SK-N-SH (cell line): Measurements from ENCODE around the gene STXBP1. TPM values are rescaled to one million over a fixed set of nuclear protein-coding genes. Genes with fewer than 3 reads are reported as not detected.
A peak's percentile ranks its signal among the peaks of the same experiment; 100 is the strongest.

ENCODE experiments used
- CTCF ChIA-PET: fragments of 300-600, 350-600 bp; formaldehyde crosslinking; extraction: SDS; loops from one replicate; lab custom pipeline; 2021; lab: Yijun Ruan, JAX
- POLR2A ChIA-PET: fragments of 350-600 bp; sonication (Branson Sonifier 250); formaldehyde crosslinking; extraction: SDS; loops from one replicate; lab custom pipeline; 2020; ENCODE audit warnings: antibody characterized with exemption, inconsistent platforms; lab: Yijun Ruan, JAX
- DNase-seq: peaks from one replicate; pipeline ENCODE4 v3.0.0; 2012
- H2AFZ ChIP-seq: fragments of 200-600 bp; sonication (generic); 2 replicates; pipeline ENCODE4 v1.8.1; 2016; ENCODE audit warnings: antibody characterized with exemption, mild to moderate bottlenecking, low read depth
- H3F3A ChIP-seq: fragments of 200-600 bp; sonication (generic); replicated peaks from 2 replicates; pipeline ENCODE3; 2016; ENCODE audit warnings: antibody characterized with exemption, mild to moderate bottlenecking; ENCODE audit not compliant: insufficient read depth
- H3K27ac ChIP-seq, 2 experiments: fragments of 200-500 bp in 1 of 2; fragments of 200-600 bp in 1 of 2; sonication (Bioruptor generic) in 1 of 2; sonication (generic), shearing (Covaris generic) in 1 of 2; 2 replicates each; pipeline versions ENCODE4 v1.5.1 to v1.6.1; 2014 to 2016; ENCODE audit warnings: low read depth in 2 of 2, inconsistent platforms in 1 of 2, low read length in 1 of 2, mild to moderate bottlenecking in 1 of 2, mixed read lengths in 1 of 2
- H3K27me3 ChIP-seq: fragments of 200-600 bp; sonication (generic), shearing (Covaris generic); 2 replicates; pipeline ENCODE4 v1.6.1; 2016; ENCODE audit warnings: mixed run types; ENCODE audit not compliant: insufficient read depth
- H3K36me3 ChIP-seq, 2 experiments: fragments of 200-500 bp in 1 of 2; fragments of 200-600 bp in 1 of 2; sonication (Bioruptor generic) in 1 of 2; sonication (generic) in 1 of 2; replicated peaks in 1 of 2; 2 replicates each; pipeline versions ENCODE3 to v1.5.1; 2014 to 2016; ENCODE audit warnings: low read length in 1 of 2, mild to moderate bottlenecking in 1 of 2; ENCODE audit not compliant: insufficient read depth in 2 of 2, control insufficient read depth in 1 of 2
- H3K4me1 ChIP-seq, 2 experiments: fragments of 200-500 bp in 1 of 2; fragments of 200-600 bp in 1 of 2; sonication (Bioruptor generic) in 1 of 2; sonication (generic), shearing (Covaris generic) in 1 of 2; 2 replicates each; pipeline versions ENCODE4 v1.5.1 to v1.6.1; 2014 to 2016; ENCODE audit warnings: low read depth in 1 of 2, low read length in 1 of 2, mixed run types in 1 of 2; ENCODE audit not compliant: insufficient read depth in 2 of 2, control insufficient read depth in 1 of 2
- H3K4me2 ChIP-seq: fragments of 200-600 bp; sonication (generic), shearing (Covaris generic); 2 replicates; pipeline ENCODE4 v1.6.1; 2017; ENCODE audit warnings: mixed run types
- H3K4me3 ChIP-seq, 2 experiments: fragments of 200-500 bp in 1 of 2; fragments of 200-600 bp in 1 of 2; sonication (Bioruptor generic) in 1 of 2; sonication (generic), shearing (Covaris generic) in 1 of 2; 2 replicates each; pipeline versions ENCODE4 v1.5.1 to v1.8.1; 2014 to 2016; ENCODE audit warnings: low read depth in 2 of 2, inconsistent platforms in 1 of 2, low read length in 1 of 2, mild to moderate bottlenecking in 1 of 2, mixed read lengths in 1 of 2, moderate library complexity in 1 of 2
- H3K79me2 ChIP-seq: fragments of 200-600 bp; sonication (generic); 2 replicates; pipeline ENCODE4 v1.8.1; 2017; ENCODE audit warnings: mild to moderate bottlenecking; ENCODE audit not compliant: insufficient read depth
- H3K9ac ChIP-seq: fragments of 200-600 bp; sonication (generic); 2 replicates; pipeline ENCODE4 v1.6.1; 2017; ENCODE audit warnings: mixed run types
- H3K9me2 ChIP-seq: fragments of 200-600 bp; sonication (generic); 2 replicates; pipeline ENCODE4 v1.6.1; 2017; ENCODE audit warnings: mixed run types
- H3K9me3 ChIP-seq: fragments of 200-600 bp; sonication (generic); 2 replicates; pipeline ENCODE4 v1.6.1; 2017; ENCODE audit warnings: mixed run types, mild to moderate bottlenecking, moderate library complexity
- H4K20me1 ChIP-seq: fragments of 200-600 bp; sonication (generic); 2 replicates; pipeline ENCODE4 v1.6.1; 2017; ENCODE audit warnings: mild to moderate bottlenecking, mixed run types; ENCODE audit not compliant: insufficient read depth
- ELF1 ChIP-seq: IDR thresholded peaks from 2 replicates; pipeline ENCODE4 v1.4.0; 2012
- FOXM1 ChIP-seq: IDR thresholded peaks from 2 replicates; pipeline ENCODE4 v1.4.0; 2012; ENCODE audit warnings: low read depth, mild to moderate bottlenecking
- GABPA ChIP-seq: IDR thresholded peaks from 2 replicates; pipeline ENCODE4 v1.4.0; 2012; ENCODE audit warnings: low read depth, mild to moderate bottlenecking
- JUND ChIP-seq: IDR thresholded peaks from 2 replicates; pipeline ENCODE4 v1.4.0; 2012
- NFIC ChIP-seq: IDR thresholded peaks from 2 replicates; pipeline ENCODE4 v1.4.0; 2012; ENCODE audit warnings: borderline replicate concordance
- PBX3 ChIP-seq: IDR thresholded peaks from 2 replicates; pipeline ENCODE4; 2012
- POLR2AphosphoS5 ChIP-seq: IDR thresholded peaks from 2 replicates; pipeline ENCODE4 v1.6.1; 2012; ENCODE audit warnings: low read depth, low read length
- RAD21 ChIP-seq: IDR thresholded peaks from 2 replicates; pipeline ENCODE4 v1.6.1; 2012; ENCODE audit warnings: mild to moderate bottlenecking, low read length
- RFX5 ChIP-seq: IDR thresholded peaks from 2 replicates; pipeline ENCODE4 v1.6.1; 2012; ENCODE audit warnings: mild to moderate bottlenecking, improper control_type of control experiment, low read length
- RXRA ChIP-seq: IDR thresholded peaks from 2 replicates; pipeline ENCODE4 v1.4.0; 2012; ENCODE audit warnings: low read depth, mild to moderate bottlenecking, borderline replicate concordance
- TAF1 ChIP-seq: IDR thresholded peaks from 2 replicates; pipeline ENCODE4 v1.6.1; 2012; ENCODE audit warnings: low read depth, mild to moderate bottlenecking, low read length, moderate library complexity, borderline replicate concordance
- TCF12 ChIP-seq: IDR thresholded peaks from 2 replicates; pipeline ENCODE4 v1.4.0; 2012
- USF1 ChIP-seq: IDR thresholded peaks from 2 replicates; pipeline ENCODE4 v1.4.0; 2012; ENCODE audit warnings: low read depth, borderline replicate concordance
- USF2 ChIP-seq: fragments of 150-350 bp; IDR thresholded peaks from 2 replicates; pipeline ENCODE4 v1.6.1; 2017; ENCODE audit warnings: antibody characterized with exemption, low read length, low read depth, borderline replicate concordance
- ZBTB33 ChIP-seq: IDR thresholded peaks from 2 replicates; pipeline ENCODE4 v1.4.0; 2012; ENCODE audit warnings: low read depth, borderline replicate concordance
- WGBS: methylation state at CpG from one replicate; pipeline ENCODE4 v1.1.6; 2017; ENCODE audit warnings: low lambda C conversion rate; 5-methylcytosine and 5-hydroxymethylcytosine counted together
- polyA plus RNA-seq, 3 experiments: library from polyadenylated mRNA; depleted of rRNA; stranded (reverse); fragments of >200 nt; gene quantifications; 2 replicates each; pipeline ENCODE4 v1.2.3, GENCODE V29; 2012
- TF ChIP-seq, protein P1 (sequence below): fragments of 200-600 bp; sonication (generic); IDR thresholded peaks from 2 replicates; pipeline ENCODE4 v1.6.1; 2017; ENCODE audit warnings: antibody characterized with exemption, mild to moderate bottlenecking, moderate library complexity

STXBP1 gene
- polyA plus RNA-seq, 1 of the 3 experiments (the other 2 are of a cell fraction): 44.3 TPM

DNA sequence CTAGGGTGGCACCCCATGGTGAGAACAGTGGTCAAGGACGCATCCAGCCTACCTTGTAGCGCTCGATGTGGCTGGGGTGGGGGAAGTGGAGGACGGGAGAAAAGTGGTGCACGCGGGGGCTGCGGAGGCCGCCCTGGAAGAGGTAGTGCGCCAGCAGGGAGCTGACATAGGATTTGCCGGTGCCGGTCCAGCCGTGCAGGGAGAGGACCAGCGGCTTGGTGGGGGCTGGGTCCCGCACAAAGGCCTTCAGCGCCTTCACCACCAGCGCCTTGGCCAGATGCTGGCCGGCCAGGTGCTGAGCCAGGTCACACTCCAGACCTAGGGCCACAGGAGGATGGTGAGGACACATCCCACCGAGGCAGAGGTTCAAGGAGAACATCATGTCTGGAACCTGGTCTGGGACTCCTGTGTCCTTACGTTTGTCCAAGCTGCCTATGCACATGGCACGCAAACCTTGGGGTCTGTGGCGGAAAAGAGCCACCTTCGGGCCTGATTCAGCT lies 122.2 kb downstream of the STXBP1 start:
- no peaks in the 10 kb centered on the region for H4K20me1 ChIP-seq
- TF ChIP-seq TAF1 (no peak), JUND (no peak), USF1 (no peak), ELF1 (no peak), USF2 (no peak)
- peak overlapping the region; percentile 79; a peak in 3 of 4 replicates for H3K4me3 ChIP-seq
- whole genome bisulfite sequencing: 84% methylated on average over 10 of the region's 22 CpGs
- ChIA-PET POLR2A (interaction anchor here (0.7 to 1.6 kb wide), 16 partner anchors 9 to 196 kb away, joined by 3 to 9 read pairs (median 4); partner anchors contain the start of genes CDK9, PIP5KL1 and TTC16), CTCF (interaction anchor here (0.6 to 10.7 kb wide), 78 partner anchors 8 to 367 kb away, joined by 3 to 226 read pairs (median 6); partner anchors contain the start of genes AK1, CDK9, ENG and PTRH1)
- H3K9me2 ChIP-seq: no peaks in the 10 kb centered on the region
- peak overlapping the region; percentile 91 for H3K4me2 ChIP-seq
- no peak for DNase-seq
- H3K9ac ChIP-seq: no peak overlapping the region
- no peak overlapping the region for H2AFZ ChIP-seq
- H3K79me2 ChIP-seq: no peaks in the 10 kb centered on the region
- no peaks in the 10 kb centered on the region for H3K27me3 ChIP-seq
- H3K36me3 ChIP-seq: peaks cover 0 to 3% of the 10 kb centered on the region in 2 experiments
- H3F3A ChIP-seq: peaks cover 2% of the 10 kb centered on the region
- peaks cover 5 to 11% of the 10 kb centered on the region in 2 experiments; a peak in 1 of 4 replicates for H3K4me1 ChIP-seq
- H3K27ac ChIP-seq: peak overlapping the region; percentile 62 to 93; a peak in 2 of 4 replicates
- no peaks in the 10 kb centered on the region for H3K9me3 ChIP-seq

DNA sequence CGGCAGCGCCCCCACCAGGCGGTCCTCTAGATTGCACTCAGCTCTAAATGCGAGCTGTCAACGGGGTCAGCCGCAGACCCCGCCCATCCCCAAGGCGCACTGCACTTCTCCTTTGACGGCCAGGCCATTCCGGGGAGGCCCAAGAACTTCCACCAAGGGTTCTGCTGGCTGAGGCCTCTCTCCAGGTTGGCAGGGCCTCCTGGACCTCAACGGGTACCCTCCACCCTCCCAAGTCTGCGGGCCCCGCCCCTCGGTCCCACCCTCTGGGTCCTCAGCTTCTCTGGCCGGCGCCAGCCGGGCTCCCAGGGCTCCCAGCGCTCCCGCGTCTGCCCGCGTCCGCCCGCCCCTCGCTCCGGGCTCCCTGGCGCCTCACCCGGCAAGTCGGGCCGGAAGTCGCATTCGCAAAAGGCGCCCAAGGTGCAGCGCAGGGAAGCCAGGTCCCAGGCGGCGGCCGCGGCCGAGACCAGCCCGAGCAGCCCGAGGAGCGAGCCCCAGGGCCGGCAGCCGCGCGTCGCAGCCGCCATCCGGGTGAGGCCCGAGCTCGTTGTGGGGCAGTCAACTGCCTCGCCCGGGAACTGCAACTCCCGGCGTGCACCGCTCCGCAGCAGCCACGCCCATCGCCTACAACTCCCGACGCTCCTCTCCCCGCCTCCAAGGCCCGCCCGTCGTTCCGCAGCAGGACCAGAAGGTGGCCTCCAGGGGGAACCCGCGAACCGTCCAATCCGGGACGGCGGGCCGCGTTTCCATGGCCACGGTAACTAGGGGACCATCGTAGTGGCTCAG lies 122.9 kb downstream of the STXBP1 start, which contains the start of gene TOR2A:
Gene TOR2A, minus strand, starts transcription at position 548 of the 783 bp plus-strand sequence. Its CDS starts 24 bp downstream, at position 524.
- CTCF ChIA-PET: interaction anchor here (0.6 to 10.7 kb wide), 93 partner anchors 9 to 366 kb away, joined by 3 to 226 read pairs (median 5); partner anchors contain the start of genes AK1, CDK9, ENG and PTRH1
- Histone ChIP-seq H3K4me2 (peak within 1 kb of the TSS; percentile 91), H2AFZ (peak within 1 kb of the TSS; percentile 82), H3K9ac (peak within 1 kb of the TSS; percentile 65), H3K36me3 (peaks cover 0 to 3% of the 10 kb centered on the region in 2 experiments), H3K27me3 (no peaks in the 10 kb centered on the region), H3K79me2 (no peaks in the 10 kb centered on the region), H3K4me1 (peaks cover 5 to 11% of the 10 kb centered on the region in 2 experiments; a peak in 1 of 4 replicates), H3K9me2 (no peaks in the 10 kb centered on the region), H4K20me1 (no peaks in the 10 kb centered on the region), H3F3A (peaks cover 2% of the 10 kb centered on the region), H3K27ac (peak within 1 kb of the TSS; percentile 62 to 93), H3K4me3 (peak within 1 kb of the TSS; percentile 79), H3K9me3 (no peaks in the 10 kb centered on the region)
- WGBS: 0% methylated on average over 10 of the region's 76 CpGs
- DNase-seq: peak; percentile 98
- POLR2A ChIA-PET: interaction anchor here (0.6 to 1.6 kb wide), 17 partner anchors 9 to 195 kb away, joined by 3 to 9 read pairs (median 4); partner anchors contain the start of genes CDK9, PIP5KL1 and TTC16
- peak; percentile 64 for TF ChIP-seq GABPA
- no peak for TF ChIP-seq RXRA
- TF ChIP-seq RAD21: peak; percentile 97
- 0 out of 2 replicates have a peak, but pooled peaks have one; percentile 12 for TF ChIP-seq FOXM1
- no peak for TF ChIP-seq NFIC
- TF ChIP-seq, protein P1, sequence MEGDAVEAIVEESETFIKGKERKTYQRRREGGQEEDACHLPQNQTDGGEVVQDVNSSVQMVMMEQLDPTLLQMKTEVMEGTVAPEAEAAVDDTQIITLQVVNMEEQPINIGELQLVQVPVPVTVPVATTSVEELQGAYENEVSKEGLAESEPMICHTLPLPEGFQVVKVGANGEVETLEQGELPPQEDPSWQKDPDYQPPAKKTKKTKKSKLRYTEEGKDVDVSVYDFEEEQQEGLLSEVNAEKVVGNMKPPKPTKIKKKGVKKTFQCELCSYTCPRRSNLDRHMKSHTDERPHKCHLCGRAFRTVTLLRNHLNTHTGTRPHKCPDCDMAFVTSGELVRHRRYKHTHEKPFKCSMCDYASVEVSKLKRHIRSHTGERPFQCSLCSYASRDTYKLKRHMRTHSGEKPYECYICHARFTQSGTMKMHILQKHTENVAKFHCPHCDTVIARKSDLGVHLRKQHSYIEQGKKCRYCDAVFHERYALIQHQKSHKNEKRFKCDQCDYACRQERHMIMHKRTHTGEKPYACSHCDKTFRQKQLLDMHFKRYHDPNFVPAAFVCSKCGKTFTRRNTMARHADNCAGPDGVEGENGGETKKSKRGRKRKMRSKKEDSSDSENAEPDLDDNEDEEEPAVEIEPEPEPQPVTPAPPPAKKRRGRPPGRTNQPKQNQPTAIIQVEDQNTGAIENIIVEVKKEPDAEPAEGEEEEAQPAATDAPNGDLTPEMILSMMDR: peak; percentile 95
- no peak for TF ChIP-seq ZBTB33
- peak; percentile 65; the same call in 1 of the 2 replicates for TF ChIP-seq POLR2AphosphoS5
- TF ChIP-seq PBX3: no peak; the same call in 1 of the 2 replicates
- peak; percentile 96 for TF ChIP-seq RFX5
- TF ChIP-seq TCF12: no peak
